ENCODE measurements around the gene CASP7.
"Not testable (repeated sequence)": the region's sequence is repeated elsewhere in the genome, so short reads cannot be mapped to it uniquely, and the experiment has no call there.

CASP7 gene
- total RNA-seq, result 9.5 to 21.9 (median 9.9) reads per million in 3 experiments

DNA sequence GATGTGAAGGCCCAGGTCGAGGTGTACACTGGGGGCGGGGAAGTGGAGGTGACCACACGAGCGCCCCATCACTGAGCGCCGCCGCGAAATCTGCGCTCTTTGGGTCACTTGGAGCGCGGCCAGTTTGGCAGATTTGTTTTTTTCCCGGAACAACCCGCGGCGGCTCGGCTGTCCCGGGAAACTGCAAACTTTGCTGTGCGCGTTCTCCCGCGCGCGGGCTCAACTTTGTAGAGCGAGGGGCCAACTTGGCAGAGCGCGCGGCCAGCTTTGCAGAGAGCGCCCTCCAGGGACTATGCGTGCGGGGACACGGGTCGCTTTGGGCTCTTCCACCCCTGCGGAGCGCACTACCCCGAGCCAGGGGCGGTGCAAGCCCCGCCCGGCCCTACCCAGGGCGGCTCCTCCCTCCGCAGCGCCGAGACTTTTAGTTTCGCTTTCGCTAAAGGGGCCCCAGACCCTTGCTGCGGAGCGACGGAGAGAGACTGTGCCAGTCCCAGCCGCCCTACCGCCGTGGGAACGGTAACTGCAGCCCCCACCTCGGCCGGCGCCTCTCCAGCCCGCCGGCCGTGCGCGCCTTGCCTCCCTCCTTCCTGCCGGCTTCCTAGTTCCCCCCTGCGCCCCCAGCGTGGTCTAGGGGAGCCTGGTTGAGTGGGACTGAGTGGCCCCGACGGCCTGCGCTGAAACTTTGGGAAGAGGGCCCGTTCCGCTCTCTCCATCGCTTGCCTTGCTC is at the start of gene CASP7:
Gene CASP7, plus strand, starts transcription at position 450 of the 727 bp plus-strand sequence. CDS start 17,582 bp downstream, outside the sequence.
- peak; percentile 77 for DNase-seq

DNA sequence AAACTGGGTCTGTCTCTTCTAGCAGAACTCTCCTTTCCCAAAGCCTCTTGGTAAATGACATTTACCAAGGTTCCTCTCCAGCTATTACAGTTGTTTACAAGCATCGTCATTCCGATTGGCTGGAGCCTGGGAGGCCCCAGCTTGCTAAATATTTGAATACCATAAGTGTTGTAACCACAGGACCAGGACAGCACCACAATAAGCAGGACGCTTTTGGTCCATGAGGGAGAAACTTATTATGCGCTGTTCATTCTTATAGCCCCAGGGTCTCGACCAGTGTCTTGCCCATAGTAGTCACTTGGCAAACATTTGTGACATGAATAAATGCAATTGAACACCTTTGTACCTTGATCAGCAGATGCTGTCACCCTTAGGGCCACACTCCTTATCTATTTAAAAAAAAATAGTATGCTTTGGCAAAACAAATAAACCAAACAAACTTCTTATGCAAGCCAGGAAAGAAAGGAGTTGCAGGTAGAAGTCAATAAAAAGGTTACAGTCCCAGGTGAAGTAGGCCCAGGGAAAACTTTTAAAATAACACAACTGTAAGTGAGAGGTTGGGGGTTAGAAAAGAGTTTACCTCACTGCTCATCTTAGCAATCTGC is 48.7 kb upstream of the CASP7 start:
- no peak for DNase-seq

DNA sequence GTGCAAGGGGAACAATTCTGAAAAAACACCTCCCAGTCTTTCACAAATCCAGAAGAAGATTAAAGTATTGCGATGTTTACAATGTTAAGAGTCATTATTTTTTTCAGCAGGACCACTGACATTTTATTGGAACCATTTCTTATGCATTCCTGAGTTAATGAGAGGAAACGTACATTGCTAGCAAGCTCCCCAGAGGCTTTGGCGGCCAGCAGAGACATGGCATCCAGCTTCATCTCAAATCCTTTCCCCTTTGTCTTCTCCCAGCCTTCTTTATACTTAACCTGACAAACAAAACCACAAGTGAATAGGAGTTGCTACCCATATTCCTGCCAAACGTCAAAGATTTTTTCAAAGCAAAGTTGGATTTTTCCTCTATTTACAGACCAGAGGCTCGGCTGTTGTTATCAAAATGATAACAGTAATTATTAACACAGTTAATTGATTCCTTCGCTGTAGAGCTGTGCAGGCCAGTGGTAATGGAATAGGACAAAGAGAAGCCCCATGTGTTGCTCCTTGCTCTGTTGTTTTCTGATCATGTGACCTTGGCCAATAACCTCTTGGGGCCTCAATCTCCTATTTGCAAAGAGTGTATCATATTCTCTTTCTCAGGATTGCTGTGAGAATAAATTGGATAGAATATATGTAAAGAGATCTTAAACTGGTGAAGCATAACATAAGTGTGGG is 47.9 kb upstream of the CASP7 start:
- no peak for DNase-seq

DNA sequence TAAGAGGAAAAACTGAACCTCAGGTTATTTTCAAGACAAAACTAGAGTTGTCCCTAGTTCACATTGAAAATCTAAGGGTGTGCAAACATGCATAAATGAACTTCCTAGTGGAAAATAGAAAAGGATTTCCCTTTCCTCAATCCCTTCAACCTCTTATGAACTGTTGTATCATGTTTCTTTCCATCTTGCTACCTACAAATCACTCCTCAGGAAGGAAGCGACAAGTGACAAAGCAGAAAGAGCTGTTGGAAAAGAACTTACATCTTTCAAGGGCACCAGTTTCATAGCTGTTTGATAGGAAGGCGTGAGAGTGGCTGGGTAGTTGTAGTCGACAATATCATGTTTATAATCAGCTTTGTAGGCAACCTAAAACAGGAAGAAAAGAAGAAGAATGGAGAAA is 39.7 kb upstream of the CASP7 start:
- DNase-seq, result no peak

DNA sequence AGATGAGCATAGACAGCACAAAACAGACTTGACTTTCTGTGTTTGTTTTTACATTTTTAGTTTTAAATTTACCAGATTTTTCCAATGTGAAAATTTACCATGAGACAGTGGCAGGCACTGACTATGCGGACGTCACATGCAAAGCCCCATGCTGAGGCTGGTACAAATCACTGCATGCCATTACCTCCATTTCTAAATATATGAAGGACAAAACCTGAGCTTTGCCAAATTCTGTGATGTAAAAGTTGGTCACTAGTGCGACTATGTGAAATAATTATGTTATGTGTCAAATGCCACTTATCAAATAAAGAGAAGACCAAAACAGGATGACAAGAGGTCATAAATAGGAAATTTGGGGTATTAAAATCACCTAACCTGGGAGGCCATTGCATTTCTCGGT is 38.0 kb upstream of the CASP7 start:
- DNase-seq, result no peak

DNA sequence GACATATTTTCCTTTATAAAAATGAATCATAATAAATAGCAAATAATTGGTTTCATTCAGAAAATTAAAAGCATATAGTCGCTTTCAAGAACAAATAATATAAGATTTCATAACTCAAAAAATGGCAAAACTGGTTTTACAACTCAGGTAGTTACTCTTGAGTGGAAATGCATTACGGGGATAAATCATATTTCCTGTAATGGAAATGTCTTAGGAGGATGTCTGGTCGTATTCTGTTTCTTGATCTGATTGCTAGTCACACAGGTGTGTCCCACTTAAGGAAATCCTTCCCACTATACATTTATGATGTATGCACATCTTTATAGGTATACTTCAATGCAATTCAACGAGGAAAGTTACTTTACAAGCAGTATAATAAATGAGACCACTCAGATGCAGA is 36.5 kb upstream of the CASP7 start:
- DNase-seq, result no peak

DNA sequence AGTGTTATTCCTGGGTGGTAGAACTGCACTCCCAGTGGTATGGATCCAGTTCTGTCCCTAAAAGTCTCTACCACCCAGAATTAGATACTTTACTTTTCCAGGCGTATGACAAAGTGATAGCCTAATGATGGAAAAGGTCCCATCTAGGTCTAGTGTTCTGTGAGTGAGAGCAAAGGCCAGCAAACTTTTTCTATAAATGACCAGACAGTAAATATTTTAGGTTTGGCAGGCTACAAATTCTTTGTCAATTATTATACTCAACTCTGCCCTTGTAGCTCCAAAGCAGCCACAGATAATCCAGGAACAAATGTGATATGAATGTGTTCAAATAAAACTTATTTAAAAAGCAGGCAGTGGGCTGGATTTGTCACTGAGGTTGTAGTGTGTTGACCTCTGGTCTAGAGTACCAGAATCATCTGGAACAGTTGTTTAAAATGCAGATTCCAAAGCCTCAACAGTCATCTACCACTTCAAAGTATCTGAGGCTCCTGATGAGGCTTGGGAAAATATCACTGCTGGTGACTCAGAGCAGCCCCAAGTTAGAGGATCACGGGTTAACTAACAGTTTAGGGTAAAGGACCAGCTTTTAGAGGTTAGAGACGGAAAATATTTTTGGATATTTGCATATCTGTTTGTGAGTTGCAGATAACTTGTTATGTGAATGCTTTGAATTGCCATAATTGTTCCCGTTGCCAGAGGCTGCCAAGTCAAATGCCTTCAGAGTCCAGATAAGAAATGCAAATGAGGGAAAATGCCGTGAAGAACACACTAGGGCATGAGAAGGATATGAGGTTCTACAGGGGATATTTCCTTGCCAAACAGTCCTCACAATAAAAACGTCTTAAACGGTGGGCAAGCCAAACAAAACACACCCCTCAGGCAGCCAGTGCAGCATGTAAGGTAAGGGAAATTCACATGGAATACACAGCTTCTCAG is 35.3 kb upstream of the CASP7 start:
- DNase-seq, result no peak

DNA sequence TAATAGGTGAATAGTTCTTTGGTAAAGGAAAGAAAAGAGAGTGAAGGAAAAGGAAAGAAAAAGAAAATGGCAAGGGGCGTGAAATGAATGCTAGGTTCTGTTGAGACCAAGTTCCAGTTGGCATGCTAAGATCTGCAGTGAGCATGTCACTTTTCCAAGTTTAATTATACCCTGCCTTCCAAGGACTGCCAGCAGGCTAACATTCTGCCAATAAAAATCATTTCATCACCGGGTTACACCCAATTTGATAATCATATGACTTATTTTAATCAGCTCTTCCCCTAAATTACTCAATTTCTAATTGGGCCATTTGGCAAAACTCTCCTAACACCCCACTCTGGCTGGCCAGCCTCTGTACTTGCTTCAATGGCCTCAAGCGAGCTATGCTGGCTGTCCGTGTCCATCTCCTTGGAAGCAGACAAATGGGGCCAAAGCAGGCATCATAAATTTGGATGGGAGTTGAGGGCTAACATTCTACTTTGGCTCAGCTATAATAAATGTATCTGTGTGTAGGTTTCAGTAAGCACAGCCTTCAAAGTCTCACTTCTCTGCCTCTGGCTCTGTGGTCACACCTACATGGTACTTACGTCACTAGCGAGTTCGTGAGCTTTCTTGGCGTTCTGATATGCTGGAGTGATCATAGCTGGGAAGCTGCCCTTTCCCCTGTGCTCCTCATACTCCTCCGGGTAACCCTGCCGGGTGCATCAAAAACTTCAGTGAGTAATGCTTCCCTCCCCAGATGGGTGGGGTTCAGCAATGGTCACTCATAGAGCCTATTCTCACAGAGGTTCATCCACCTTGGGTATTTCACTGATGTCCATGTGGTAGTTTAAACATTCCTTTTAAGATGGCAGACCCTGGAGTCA is 33.1 kb upstream of the CASP7 start:
- DNase-seq, result no peak

DNA sequence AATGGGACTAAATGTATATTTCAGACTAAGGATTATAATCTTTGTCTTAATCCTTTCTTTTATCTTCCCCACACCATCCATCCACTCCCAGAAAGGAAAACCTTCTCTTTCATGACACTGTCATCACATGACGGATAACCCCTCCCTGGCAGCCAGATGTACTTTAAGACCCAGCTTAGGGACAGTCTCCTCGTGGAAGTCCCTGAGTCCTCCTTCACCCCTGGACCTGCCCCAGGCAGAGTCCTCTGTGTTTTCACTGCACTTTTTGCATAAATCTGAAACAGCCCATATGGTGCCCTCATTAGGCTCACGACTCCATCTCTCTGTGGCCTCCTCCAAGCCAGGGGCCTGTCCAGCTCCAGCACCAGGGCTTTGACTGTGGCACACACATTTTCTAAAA is 31.9 kb upstream of the CASP7 start:
- DNase-seq, result no peak

DNA sequence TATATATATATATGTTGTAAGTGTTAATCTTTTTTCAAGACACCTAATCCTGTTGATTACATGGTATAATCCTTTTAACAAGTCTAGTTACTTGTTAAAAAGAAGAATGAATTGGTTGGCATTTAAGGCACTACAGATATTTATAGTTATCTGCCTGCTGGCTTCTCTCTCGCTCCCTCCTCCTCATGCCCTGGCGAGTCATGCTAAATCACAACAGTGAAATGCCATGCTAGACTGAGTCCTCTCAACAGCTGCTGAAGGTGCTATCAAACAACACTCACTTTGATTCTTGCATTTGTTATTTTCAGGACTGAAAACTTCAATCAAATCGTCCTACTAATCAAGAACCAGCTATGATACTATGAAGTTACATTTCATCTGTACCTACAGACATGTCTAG is 31.2 kb upstream of the CASP7 start:
- DNase-seq, result no peak

DNA sequence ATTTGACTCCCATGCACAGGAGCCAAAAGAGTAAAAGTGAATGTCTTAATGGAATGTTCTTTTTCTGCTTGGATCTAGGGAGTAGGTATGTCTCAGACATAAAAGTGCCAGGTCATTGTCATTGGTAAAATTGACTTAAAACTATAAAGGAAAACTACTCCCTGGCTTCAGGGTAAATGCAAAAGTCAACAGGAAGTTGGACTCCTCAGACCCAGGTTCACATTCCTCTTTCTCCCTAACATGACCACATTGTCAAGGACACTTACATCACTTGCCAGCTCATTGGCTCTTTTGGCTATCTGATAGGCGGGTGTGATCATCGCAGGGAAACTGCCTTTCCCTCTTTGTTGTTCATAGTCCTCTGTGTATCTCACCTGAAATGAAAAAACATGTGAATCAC is 29.5 kb upstream of the CASP7 start:
- DNase-seq, result no peak

DNA sequence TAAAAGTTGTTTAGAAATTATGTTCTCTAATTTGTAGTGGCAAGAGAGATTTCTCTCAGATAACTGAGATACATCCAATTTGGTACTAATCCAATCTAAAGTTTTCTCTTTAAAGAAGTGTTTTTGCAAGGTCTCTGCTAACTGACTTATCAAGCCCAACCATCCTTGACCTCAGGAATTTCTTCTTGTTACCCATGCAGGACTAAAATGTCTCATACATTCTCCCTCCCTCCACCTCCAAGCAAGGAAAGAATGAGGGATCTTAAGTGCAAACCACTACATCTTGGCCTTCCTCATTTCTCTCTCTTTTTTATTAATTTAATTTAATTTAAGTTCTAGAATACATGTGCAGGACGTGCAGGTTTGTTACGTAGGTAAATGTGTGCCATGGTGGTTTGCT is 28.7 kb upstream of the CASP7 start:
- no peak for DNase-seq

DNA sequence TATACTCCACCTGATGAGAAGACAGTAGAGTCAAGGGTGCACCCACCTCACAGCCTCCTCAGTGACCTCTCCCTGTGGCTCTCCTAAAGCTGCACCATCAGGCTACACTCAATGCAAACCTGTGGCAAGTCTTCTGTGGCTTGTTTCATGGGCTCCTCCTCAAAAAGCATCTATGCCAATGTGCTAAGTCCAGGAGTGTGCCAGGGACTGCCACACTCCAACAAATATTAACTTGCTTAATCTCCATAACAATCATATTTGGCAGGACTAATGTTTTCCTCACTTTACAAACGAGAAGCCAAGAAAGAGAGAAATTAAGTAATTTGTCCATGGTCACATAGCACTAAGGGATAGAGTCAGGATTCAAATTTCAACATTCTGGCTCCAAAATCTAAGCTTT is 27.8 kb upstream of the CASP7 start:
- no peak for DNase-seq

DNA sequence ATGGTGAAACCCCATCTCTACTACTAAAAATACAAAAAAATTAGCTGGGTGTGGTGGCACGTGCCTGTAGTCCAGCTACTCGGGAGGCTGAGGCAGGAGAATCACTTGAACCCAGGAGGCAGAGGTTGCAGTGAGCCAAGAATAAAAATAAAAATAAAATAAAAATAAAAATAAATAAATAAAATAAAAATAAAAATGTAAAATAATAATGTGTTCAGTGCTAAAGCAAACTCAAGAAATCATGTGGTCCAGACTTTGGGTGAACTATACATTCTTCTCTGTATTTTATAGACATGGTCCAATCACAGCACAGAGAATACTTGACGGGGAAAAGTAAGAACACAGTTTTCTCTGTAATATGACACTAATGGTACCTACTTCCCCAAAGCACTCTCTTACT is 27.3 kb upstream of the CASP7 start:
- not testable (repeated sequence) for DNase-seq

DNA sequence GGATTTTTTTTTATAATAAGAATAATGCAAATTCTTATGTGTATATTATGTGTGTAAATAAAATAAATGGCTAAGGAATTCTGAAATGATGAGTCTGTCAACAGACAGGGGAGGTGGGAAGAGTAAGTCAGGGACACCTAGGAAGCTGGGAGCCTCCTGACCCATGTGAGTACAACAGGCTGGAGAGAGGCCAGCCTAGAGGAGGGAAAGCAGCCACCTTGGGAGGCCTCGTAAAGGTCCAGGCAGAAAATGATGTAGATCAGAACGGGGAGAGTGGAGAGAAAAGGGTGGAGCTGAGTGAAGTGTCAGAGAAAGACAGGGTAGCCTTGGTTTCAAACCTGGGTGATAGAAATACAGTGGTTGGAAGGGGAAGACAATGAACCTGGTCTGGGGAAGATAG is 22.8 kb upstream of the CASP7 start:
- no peak for DNase-seq

DNA sequence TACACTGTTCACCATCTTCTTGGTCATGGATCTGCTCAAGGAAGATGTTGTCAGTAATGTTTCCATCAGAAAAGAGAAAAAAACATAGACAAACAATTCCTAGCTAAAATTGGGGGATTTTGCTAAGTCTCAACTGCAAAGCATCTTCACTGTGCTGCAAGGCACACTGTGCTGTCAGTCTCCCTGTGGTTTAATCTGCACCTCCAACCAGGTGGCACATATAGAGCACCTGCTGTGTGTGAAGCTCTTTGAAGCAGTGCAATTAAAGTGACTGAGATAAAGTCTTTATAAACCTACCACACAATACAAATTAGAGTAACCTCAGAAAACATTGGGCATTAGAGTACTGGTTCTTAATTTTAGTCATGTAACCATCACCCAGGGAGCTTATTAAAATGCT is 22.2 kb upstream of the CASP7 start:
- DNase-seq, result no peak

DNA sequence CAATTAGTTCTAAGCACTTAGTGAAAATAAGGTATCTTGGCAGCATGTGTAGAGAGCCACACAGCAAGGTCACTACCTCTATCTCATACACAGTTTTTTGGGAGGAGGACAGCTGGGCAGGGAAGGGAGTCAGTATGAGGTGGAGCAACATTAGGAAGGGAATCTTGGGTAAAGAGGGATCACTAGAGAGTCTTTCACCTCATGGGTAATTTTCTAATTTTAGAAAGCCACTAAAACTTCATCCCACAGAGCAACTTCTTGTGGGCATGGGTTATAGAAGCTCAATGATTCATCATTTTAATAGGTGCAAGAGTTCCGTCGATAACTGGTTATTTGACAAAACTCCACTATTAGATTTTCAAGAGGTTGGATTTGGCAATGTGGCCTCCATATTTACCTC is 18.4 kb upstream of the CASP7 start:
- no peak for DNase-seq

DNA sequence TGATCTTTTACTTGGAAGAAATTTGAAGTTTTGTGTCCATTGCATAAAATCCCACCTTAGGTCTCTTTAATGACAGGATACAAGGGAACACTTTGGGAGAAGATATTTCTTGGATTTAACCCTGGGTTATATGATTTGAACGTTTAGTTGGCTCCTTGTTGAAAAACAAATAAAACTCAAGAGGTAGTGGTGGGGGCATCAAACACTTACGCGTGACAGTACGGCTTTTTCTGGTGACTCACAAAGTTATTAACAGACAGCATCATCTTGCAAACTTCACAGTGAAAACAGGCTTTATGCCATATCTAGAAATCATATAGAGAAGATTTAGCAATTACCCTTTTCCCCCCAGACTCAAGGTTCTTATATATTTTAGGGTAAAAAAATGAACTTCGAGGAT is 16.6 kb upstream of the CASP7 start:
- DNase-seq, result no peak

DNA sequence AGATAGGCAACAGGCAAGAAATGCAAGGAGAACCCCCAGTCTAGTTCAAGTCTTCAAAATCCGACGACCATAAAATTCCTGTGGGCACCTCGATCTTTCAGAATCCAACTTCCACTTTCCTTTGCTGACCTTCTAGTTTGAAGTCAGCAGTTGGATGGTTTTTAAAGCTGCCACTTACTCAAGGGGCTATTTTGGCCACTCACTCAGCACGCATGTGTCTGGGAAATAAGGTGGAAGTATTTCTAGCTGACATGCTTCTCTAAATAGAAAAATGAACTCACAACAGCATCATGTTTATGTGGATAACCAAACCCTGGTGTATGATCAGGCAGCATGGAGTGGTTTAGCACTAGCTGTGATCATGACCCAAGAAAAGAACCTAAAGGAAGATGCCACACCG is 15.8 kb upstream of the CASP7 start, which contains the start of gene NRAP:
Gene NRAP, minus strand, starts transcription at position 134 of the 400 bp plus-strand sequence. CDS start 159 bp downstream, outside the sequence.
- DNase-seq, result no peak

DNA sequence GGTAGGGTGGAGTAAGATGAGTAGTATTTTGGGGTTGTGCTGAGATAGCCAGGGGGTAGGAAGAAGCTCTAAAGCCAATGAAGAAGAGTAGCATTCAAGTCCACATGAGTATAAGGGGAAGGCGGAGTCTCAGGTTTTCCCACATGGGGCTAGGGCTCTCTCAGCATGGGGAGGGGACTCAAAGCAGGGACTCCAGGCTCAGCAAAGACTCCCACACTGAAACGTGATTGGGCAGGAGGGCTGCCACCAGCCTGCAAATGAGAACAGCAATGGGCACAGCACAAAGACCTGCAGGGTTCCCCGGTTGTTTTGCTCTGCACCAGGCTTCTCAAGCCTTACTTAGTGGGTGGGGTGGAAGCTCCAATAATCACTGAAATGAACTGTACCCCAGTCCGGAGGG is 14.4 kb upstream of the CASP7 start:
- DNase-seq, result no peak

DNA sequence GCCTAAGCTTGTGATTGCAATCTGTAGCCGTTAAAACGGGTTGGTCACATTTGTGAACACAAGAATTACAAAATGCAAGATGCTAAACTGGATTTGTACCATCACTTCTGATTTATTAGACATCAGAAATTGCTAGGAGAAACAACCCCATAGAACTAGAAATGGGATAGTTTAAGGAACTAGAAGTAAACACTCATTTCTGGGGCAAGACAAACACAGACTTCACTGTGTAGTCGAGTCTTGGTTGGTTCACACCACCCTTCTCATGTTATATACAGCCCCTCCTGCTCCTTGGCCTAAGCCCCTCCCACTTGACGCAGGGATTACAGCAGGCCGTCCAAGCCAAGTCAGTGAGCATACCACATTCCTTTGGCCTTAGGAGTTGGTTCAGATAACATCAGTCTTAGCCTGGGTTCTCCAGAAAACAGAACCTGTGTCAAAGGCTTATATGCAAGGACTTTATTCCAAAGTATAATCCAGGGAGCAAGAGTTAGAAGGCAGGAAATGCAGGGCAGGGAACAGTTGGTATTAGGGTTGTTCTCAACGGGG is 13.8 kb upstream of the CASP7 start:
- DNase-seq, result no peak
